ENCODE data around the gene GJA3. TPM values are rescaled to one million over a fixed set of nuclear protein-coding genes. Genes with fewer than 3 reads are reported as not detected.

Gene GJA3
- total RNA-seq (2014; rRNA removed; shearing (Covaris generic)), result 0.03 and 0.15 TPM in 2 replicates

- Histone ChIP-seq H3K36me3 (replicated peaks; ENCODE audit: control insufficient read depth, insufficient read depth, low read length) (no peaks in the 10 kb centered on the region), H3K4me3 (ENCODE audit: insufficient read depth, low read depth, low read length) (peak within 1 kb of the TSS; percentile 45), H3K27me3 (ENCODE audit: control insufficient read depth, insufficient read depth, low read length) (peaks cover 52% of the 10 kb centered on the region)
- peak; percentile 92 for DNase-seq
These were observed at the start of gene GJA3 for GRCh38 chr13:20160306-20161274. TSS of gene GJA3 (minus strand) at chr13:20161052. CDS start at chr13:20143288, 17,764 bp downstream.

GRCh38 chr13:20209948-20210347 lies 49.1 kb upstream of the GJA3 start:
- no peaks in the 10 kb centered on the region for H3K27me3 ChIP-seq (ENCODE audit: control insufficient read depth, insufficient read depth, low read length)
- no peak overlapping the region for H3K4me3 ChIP-seq (ENCODE audit: insufficient read depth, low read depth, low read length)
- H3K36me3 ChIP-seq (replicated peaks; ENCODE audit: control insufficient read depth, insufficient read depth, low read length), result no peaks in the 10 kb centered on the region
- DNase-seq, result no peak

GRCh38 chr13:20206698-20207235 lies 45.9 kb upstream of the GJA3 start:
- DNase-seq, result no peak
- Histone ChIP-seq H3K36me3 (replicated peaks; ENCODE audit: control insufficient read depth, insufficient read depth, low read length) (no peaks in the 10 kb centered on the region), H3K27me3 (ENCODE audit: control insufficient read depth, insufficient read depth, low read length) (no peaks in the 10 kb centered on the region), H3K4me3 (ENCODE audit: insufficient read depth, low read depth, low read length) (no peak overlapping the region)

DNA sequence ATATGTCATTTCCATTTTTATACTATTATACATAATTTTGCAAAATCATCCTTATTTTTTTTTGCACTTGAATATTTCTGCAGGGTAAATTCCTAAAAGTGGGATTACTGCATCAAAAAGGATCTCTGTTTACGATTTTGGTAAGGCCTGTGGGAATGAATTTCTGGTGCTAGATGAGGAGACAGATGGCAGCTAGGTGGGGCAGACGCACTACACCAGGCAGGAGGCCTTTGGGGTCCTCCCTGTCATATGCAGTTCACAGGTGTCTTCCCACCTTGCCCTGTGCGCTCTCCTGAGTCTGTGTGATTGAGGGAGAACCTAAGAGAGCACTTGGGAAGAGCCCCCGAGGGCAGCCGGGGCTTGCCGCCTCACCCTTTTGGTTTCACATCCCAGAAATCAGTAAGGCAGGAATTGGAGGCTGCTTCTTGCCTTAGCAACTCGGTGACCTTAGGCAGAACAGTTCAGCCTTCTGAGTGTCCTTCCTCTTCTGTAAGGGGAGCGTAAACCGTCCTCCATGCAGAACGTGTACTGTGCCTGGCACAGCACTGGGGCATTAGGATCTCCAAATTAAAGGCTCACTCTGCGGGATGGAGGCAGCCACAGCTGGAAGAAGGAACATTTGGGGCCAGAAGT lies 45.3 kb upstream of the GJA3 start:
- DNase-seq, result no peak
- Histone ChIP-seq H3K4me3 (ENCODE audit: insufficient read depth, low read depth, low read length) (no peak overlapping the region), H3K27me3 (ENCODE audit: control insufficient read depth, insufficient read depth, low read length) (no peaks in the 10 kb centered on the region), H3K36me3 (replicated peaks; ENCODE audit: control insufficient read depth, insufficient read depth, low read length) (no peaks in the 10 kb centered on the region)

GRCh38 chr13:20198781-20199180 lies 37.9 kb upstream of the GJA3 start:
- Histone ChIP-seq H3K4me3 (ENCODE audit: insufficient read depth, low read depth, low read length) (no peak overlapping the region), H3K27me3 (ENCODE audit: control insufficient read depth, insufficient read depth, low read length) (peaks cover 32% of the 10 kb centered on the region), H3K36me3 (replicated peaks; ENCODE audit: control insufficient read depth, insufficient read depth, low read length) (no peaks in the 10 kb centered on the region)
- no peak for DNase-seq

GRCh38 chr13:20197361-20197834 lies 36.5 kb upstream of the GJA3 start:
- Histone ChIP-seq H3K36me3 (replicated peaks; ENCODE audit: control insufficient read depth, insufficient read depth, low read length) (no peaks in the 10 kb centered on the region), H3K4me3 (ENCODE audit: insufficient read depth, low read depth, low read length) (no peak overlapping the region), H3K27me3 (ENCODE audit: control insufficient read depth, insufficient read depth, low read length) (peaks cover 46% of the 10 kb centered on the region)
- DNase-seq, result peak; percentile 75

GRCh38 chr13:20195801-20196200 lies 34.9 kb upstream of the GJA3 start:
- no peaks in the 10 kb centered on the region for H3K36me3 ChIP-seq (replicated peaks; ENCODE audit: control insufficient read depth, insufficient read depth, low read length)
- no peak overlapping the region for H3K4me3 ChIP-seq (ENCODE audit: insufficient read depth, low read depth, low read length)
- no peak for DNase-seq
- H3K27me3 ChIP-seq (ENCODE audit: control insufficient read depth, insufficient read depth, low read length), result peaks cover 62% of the 10 kb centered on the region

DNA sequence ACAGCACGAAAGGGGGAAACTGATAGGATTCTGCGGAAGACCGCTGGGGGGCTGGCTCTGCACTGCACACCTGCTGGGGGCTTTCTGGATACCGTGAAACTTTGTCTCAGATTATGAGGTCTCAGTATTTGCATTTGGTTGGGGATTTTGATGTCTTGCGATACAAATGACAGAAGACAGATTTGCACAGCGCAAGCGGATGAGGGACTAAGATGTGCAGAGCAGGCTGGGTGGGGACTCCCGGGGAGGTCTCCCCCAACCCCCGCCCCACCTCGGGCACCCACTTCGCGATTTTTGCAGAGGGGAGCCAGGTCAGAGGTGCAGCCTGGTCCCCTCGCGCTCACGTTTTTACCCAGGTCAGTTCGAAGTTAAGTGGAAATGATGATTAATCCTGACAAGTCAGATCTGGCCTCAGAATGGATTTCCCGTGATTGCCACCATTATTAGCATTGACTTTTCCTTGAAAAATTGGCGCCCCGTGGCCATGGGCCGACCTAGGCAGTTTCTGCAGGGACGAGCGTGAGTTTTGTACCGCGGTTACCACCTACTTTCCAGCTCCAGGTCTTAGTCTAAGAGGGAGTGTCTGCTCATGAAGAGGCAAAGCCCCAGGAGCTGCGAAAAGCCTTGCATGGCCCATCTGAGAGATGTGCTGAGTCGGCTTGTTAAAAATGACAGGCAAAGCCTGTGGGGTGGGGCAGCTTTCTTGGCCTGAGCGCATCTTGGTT lies 33.2 kb upstream of the GJA3 start:
- no peak overlapping the region; the same call in 1 of the 2 replicates for H3K4me3 ChIP-seq (ENCODE audit: insufficient read depth, low read depth, low read length)
- no peak for DNase-seq
- H3K36me3 ChIP-seq (replicated peaks; ENCODE audit: control insufficient read depth, insufficient read depth, low read length), result no peaks in the 10 kb centered on the region
- peaks cover 80% of the 10 kb centered on the region for H3K27me3 ChIP-seq (ENCODE audit: control insufficient read depth, insufficient read depth, low read length)

DNA sequence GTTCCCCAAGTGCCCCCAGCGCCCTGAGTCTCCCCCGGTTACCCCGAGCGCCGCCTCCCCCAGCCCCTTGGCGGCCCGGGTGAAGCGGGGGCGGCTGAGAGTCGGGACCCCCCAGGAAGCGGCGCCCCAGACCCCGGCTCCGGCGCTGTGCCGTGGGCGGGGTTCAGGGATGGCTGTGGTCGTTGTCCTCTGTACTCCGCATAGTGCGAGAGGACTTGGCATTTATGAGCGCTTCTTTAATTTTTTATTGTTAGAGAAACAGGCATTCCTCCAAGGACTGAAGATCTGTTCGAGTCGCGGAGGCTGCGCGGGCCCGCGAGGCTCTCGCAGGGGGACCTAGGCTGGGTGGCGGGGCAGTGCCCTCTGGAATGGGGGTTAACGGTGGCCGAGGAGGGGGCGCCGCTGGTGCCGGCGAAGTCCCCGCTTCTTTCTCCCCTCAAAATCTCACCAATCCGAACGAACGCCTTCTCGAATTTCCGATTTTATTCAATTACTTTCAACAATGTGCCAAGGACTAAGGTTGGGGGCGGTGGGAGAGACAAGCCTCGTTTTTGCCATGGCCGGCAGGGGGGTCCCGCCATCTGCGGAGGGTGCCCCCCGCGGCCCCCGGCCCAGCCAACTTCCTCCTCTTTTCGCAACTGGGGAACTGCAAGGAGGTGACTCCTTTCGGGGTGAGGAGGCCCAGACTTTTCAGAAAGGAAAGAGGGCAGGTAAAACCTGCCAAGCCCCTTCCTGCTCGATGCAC lies 32.5 kb upstream of the GJA3 start:
- peak overlapping the region; percentile 39 for H3K4me3 ChIP-seq (ENCODE audit: insufficient read depth, low read depth, low read length)
- no peaks in the 10 kb centered on the region for H3K36me3 ChIP-seq (replicated peaks; ENCODE audit: control insufficient read depth, insufficient read depth, low read length)
- H3K27me3 ChIP-seq (ENCODE audit: control insufficient read depth, insufficient read depth, low read length), result peaks cover 82% of the 10 kb centered on the region
- DNase-seq, result peak; percentile 66

DNA sequence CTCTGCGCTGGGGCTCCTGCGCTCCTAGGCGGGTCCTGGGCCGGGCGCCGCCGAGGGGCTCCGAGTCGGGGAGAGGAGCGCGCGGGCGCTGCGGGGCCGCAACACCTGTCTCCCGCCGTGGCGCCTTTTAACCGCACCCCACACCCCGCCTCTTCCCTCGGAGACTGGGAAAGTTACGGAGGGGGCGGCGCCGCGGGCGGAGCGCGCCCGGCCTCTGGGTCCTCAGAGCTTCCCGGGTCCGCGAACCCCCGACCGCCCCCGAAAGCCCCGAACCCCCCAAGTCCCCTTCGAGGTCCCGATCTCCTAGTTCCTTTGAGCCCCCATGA lies 31.9 kb upstream of the GJA3 start, which contains the start of gene GJB2:
TSS of gene GJB2 (minus strand) at position 103 of the 326 bp plus-strand sequence. CDS start 3,357 bp downstream, outside the sequence.
- peak within 1 kb of the TSS; percentile 39 for H3K4me3 ChIP-seq (ENCODE audit: insufficient read depth, low read depth, low read length)
- no peaks in the 10 kb centered on the region for H3K36me3 ChIP-seq (replicated peaks; ENCODE audit: control insufficient read depth, insufficient read depth, low read length)
- peaks cover 82% of the 10 kb centered on the region for H3K27me3 ChIP-seq (ENCODE audit: control insufficient read depth, insufficient read depth, low read length)
- peak; percentile 78 for DNase-seq

GRCh38 chr13:20192158-20192835 lies 31.4 kb upstream of the GJA3 start:
- peaks cover 82% of the 10 kb centered on the region for H3K27me3 ChIP-seq (ENCODE audit: control insufficient read depth, insufficient read depth, low read length)
- no peaks in the 10 kb centered on the region for H3K36me3 ChIP-seq (replicated peaks; ENCODE audit: control insufficient read depth, insufficient read depth, low read length)
- H3K4me3 ChIP-seq (ENCODE audit: insufficient read depth, low read depth, low read length), result peak overlapping the region; percentile 39
- DNase-seq, result peak; percentile 72

DNA sequence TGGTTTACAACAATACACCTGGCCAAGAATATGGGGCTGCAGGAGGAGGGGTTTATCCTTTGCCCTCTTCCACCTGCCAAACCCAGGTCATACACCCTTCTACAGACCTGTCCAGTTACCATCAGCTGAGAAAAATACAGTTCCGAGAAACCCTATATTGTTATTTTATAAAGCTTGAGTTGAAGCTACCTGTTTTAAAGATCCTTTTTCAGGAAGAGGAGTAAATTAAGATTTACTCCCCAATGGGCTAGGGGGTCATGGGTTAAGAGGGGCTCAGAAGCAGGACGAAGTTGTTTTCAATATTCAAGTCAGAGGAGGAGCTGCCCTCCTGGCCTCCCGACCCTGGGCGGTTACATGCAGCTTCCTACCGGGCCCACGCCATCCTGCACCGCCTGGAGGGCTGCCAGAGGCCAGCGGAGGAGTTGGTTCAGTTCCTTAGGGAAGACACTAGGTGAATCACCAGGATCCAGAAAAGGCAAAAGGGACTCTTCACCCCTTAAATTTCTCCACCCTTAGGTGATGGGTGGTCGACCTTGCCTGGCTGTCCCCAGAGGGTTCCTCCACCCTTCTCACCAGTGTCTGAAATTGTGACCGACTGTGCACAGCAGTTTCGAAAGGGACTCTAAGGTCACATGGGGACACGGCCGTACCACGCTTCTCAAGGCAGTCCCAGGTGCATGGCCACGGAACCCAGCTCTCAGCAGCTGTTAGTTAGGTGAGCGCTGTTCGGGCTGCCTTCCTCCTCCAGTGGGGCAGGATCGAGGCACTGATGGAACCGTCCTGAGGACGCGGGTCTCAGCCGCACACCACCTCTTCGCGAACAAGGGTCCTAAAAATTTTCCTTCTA lies 30.7 kb upstream of the GJA3 start:
- peaks cover 77% of the 10 kb centered on the region for H3K27me3 ChIP-seq (ENCODE audit: control insufficient read depth, insufficient read depth, low read length)
- no peaks in the 10 kb centered on the region for H3K36me3 ChIP-seq (replicated peaks; ENCODE audit: control insufficient read depth, insufficient read depth, low read length)
- DNase-seq, result peak; percentile 59
- H3K4me3 ChIP-seq (ENCODE audit: insufficient read depth, low read depth, low read length), result peak overlapping the region; percentile 39
